ENCODE measurements around the gene SLC5A10.
"Not testable (repeated sequence)": the region's sequence is repeated elsewhere in the genome, so short reads cannot be mapped to it uniquely, and the experiment has no call there.

Gene SLC5A10

GRCh38 chr17:19020016-19020415, 68.1 kb downstream of the SLC5A10 start:
- DNase-seq (ENCODE audit: low read depth): no peak

DNA sequence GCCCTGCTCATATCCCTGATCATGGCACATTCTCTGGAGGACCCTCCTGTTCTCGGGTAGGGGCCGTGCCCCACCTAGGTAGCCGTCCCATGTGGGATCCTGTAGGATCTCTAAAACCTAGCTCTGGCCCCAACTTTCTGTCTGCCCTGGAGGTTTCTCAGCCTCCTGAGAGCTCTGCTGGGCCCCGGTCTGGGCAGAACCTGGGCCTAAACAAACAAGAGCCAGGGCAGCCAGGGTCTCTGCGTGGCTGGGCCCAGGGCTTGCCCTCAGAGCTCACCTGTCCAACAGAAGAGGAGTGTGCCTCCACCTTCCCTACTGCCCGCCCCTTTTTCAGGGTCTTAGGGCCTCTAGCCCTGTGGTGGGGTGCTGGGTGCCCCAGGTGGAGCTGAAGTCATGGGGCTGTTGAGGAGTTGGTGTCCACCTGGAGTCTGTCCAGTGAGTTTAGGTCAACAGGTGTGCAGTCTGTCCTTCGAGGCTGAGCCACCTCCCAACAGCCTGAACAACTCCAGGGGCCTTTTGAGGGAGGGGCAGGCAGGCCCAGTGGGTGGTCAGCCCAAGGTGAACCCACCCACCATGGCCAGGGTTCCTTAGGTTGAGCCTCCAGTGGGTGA, 69.2 kb downstream of the SLC5A10 start:
- DNase-seq (ENCODE audit: low read depth): not testable (repeated sequence)

- no peak for DNase-seq (ENCODE audit: low read depth)
These were observed 69.7 kb downstream of the SLC5A10 start for GRCh38 chr17:19021622-19022083.

DNA sequence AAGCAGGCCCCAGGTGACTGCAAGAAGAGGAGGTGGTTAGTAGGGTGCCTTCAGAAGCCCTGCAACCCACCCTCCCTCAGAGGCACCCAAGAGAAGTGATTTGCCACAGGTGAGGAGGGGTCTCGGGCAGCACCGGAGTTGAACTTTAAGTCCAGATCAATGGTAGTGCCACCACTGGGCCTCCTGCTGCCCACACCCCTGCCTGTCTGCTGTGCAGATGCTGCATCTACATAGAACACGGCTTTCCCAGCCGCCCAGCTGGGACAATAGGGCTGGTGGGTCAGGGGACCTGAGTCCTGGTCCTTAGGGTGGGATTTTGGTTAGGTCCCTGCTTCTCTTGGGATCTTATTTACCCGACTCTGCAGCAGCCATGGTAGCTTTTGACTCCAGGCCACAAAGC, 70.2 kb downstream of the SLC5A10 start:
- DNase-seq (ENCODE audit: low read depth): no peak

- DNase-seq (ENCODE audit: low read depth): no peak
These were observed 70.8 kb downstream of the SLC5A10 start for GRCh38 chr17:19022747-19023146.

DNA sequence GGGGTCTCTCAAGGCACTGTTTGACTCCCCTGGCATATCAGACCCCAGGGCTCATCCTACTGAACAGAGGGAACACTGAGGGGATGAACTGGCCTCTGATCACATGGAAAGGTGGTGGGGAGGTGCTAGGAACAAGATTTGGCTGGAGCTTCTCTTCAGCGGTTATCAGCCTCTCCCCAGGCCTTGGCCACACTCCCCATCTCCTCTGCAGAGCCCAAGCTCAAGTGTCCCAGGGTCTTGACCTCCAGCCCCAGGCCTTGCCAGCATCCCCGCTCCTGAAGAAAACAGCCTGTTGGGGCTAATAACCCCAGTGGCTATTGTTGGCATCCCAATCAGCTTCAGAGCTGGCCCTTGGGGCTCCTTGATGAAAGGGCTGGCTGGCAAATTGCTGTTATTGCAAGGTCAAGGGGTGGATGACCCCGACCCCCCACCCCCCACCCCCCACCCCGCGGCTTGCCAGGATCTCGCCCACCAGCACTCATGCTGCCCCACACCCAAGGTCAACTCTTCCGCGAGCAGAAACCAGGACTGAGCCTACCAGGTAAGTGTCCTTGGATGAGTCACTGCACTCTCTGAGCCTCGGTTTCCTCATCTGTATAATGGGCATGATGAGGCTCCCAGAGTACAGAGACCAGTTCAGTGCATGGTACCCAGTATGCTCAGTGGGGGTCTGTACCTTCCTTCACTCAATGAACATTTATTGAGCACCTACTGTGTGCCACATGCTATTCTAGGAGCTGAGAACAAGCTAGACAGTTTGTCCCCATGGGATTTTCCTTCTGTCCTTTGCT, 71.4 kb downstream of the SLC5A10 start:
- no peak for DNase-seq (ENCODE audit: low read depth)

DNA sequence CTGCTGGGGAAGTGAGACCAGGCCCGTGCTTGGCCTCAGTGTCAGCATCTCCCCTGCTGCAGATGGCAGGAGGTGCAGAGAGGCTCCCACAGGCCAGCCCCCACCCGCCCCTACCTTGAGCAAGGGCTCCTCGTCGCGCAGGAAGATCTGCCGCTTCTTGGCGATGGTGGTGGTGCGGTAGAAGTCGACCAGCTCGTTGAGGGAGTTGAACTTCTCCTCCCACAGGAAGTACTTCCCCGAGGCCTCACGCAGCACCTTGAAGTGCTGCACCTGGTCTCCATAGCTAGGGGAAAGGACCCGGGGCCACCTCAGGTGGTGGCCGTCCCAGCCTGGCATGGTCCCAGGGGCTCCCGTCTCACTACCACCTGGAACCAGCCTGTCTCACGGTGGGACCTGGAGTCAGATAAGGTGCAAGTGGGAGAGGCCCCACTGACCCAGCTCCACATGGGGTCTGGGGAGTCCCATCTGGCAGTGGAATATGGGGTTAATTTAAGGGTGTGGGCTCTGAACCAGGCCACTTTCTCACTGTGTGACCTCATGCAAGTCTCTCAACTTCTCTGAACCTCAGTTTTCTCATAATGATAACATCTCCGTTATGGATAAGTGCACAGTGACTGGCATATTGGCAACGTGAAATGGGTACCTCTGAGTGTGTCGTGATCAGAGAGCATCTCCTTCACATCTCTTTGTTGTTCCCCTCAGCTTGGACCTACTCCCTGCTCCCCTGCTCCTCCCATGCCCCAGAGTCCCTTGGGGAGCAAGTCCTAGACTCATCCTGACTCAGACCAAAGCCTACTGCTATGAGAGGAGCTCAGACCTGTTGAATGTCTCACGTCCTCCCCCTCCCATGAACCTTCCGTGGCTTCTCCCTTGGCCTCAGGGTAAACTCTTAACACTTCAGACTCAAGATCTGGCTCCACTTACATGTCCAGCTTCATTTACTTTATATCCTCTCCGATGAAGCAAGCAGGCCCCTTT, 72.4 kb downstream of the SLC5A10 start:
- DNase-seq (ENCODE audit: low read depth): no peak

GRCh38 chr17:19028671-19029070, 76.7 kb downstream of the SLC5A10 start:
- DNase-seq (ENCODE audit: low read depth): not testable (repeated sequence)

GRCh38 chr17:19029740-19030139, 77.8 kb downstream of the SLC5A10 start:
- DNase-seq (ENCODE audit: low read depth): not testable (repeated sequence)

- not testable (repeated sequence) for DNase-seq (ENCODE audit: low read depth)
These were observed 78.9 kb downstream of the SLC5A10 start for GRCh38 chr17:19030771-19031449.

- not testable (repeated sequence) for DNase-seq (ENCODE audit: low read depth)
These were observed 79.8 kb downstream of the SLC5A10 start for GRCh38 chr17:19031729-19032128.

GRCh38 chr17:19032377-19032988, 80.5 kb downstream of the SLC5A10 start:
- DNase-seq (ENCODE audit: low read depth): not testable (repeated sequence)

DNA sequence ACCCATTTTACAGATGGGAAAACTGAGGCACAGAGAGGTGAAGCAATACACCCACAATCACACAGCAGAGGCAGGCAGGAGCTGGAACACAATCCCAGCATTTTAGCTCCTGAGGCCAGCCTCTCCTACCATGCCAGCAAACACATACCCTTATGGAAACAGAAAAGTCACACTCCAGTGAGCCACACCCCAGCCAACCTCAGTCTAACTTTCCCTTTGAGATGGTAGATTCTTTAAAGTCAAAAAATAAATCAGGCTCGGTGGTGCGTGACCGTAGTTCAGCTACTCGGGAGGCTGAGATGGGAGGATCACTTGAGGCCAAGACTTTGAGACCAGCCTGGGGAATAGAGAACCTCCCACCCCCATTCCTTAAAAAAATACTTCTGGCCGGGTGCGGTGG, 84.2 kb downstream of the SLC5A10 start:
- DNase-seq (ENCODE audit: low read depth): not testable (repeated sequence)

GRCh38 chr17:19037547-19037946, 85.6 kb downstream of the SLC5A10 start:
- not testable (repeated sequence) for DNase-seq (ENCODE audit: low read depth)

DNA sequence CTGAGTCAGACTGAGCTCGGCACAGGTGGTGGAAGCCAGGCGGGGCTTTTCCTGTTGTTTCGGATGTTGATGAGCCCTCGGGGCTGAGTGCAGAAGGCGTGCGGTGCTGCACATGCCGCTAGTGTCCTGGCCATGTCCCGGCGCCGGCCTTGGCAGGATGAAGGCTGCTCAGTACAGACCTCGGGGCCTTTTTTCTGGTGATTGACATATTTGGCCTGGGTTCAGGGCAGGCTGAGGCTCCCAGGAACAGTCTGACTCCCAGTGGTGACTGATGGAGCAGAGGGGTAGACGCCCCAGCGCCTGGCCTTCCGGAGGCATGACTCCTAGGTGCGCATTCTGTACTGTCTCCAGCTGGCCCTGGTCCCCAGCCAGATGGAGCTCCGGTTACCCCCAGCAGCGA, 86.0 kb downstream of the SLC5A10 start:
- not testable (repeated sequence) for DNase-seq (ENCODE audit: low read depth)

DNA sequence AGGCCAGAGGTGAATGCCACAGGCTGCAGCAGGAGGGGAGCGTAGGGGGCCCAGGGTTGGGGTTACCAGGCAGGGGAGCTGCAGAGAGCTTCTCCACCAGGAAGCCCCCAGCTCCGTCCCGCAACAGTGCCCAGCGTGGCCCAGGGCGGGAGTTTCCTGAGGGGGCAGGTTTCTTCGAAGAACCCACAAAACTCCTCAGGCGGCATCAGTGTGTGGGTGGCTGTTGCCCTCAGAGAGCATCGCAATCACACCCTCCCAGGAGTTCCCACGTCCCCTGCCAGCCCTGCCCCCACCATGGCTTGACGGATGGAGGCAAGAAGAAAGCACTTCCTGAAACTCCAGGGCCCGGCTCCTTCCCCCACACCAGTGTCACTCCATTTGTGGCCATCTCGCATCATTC, 86.8 kb downstream of the SLC5A10 start:
- not testable (repeated sequence) for DNase-seq (ENCODE audit: low read depth)

DNA sequence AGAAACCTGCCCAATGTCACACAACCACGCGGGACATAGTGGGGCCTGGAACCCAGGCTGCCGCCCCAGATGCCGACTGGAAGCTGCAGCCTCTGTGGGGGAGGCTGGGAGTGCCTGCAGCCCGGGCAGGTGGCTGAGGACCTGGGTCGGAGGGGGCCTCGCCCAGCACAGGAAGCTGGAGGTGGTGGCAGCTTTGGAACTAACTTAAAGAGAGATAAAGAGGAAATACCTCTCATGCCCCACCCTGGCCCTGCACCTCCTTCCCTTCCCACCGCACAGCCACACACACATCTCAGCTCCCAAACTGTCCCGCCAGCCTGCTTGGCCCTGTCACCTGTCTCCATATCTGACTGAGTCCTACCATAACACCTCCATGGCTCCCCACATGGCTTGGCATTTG, 88.4 kb downstream of the SLC5A10 start:
- DNase-seq (ENCODE audit: low read depth): not testable (repeated sequence)

GRCh38 chr17:19041871-19042270, 89.9 kb downstream of the SLC5A10 start:
- DNase-seq (ENCODE audit: low read depth): not testable (repeated sequence)

DNA sequence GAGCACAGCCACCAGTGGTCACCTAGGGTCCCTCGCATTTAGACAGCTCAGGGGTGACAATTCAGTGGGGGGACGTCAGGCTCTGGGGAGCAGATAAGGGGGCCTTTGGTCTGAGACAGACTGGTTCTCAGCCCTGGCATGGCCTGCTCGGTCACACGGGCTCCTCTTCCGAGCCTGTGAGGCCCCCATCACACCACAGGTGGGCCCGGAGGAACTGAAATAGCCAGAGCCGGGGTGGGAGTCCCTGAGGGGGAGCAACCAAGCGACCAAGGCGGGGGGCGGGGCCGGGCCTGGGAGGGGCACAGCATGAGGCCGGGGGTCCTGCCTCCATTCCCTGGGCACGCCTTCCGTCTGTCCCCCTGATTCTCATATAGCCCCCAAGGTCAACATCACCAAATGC, 90.4 kb downstream of the SLC5A10 start:
- not testable (repeated sequence) for DNase-seq (ENCODE audit: low read depth)

DNA sequence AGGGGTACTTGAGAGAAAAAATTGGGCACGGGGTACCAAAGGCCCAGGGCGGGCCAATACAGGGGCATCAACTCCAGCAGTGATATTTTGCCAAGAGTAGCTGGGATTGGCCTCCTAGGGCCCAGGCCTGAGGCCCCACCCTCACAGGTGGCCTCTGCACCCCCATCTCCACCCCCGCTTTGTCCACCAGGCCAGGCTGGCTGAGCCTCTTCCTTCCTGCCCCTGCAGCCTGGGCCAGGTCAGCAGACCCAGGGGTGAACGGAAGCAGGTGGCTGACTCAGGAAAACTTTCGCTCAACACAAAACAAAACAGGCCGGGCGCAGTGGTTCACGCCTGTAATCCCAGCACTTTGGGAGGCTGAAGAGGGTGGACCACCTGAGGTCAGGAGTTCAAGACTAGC, 91.1 kb downstream of the SLC5A10 start:
- DNase-seq (ENCODE audit: low read depth): not testable (repeated sequence)

GRCh38 chr17:19044643-19045042, 92.7 kb downstream of the SLC5A10 start:
- not testable (repeated sequence) for DNase-seq (ENCODE audit: low read depth)
